Stimulated activated naive B cell treated with anti-CD40 and anti-IgM and Interleukin-4, amounts not matched to agents 10 μg/mL and 1 μg/mL and 100 μg/mL, for 72 hours (primary cell): ENCODE data around the gene HADHA.
"Not testable (repeated sequence)": the region's sequence is repeated elsewhere in the genome, so short reads cannot be mapped to it uniquely, and the experiment has no call there.

Source experiments
- ATAC-seq, 2 donors: fragments of 150-1000 bp; cut with Tn5 transposase; replicated peaks; 2 replicates each; pipeline ENCODE4 v1.10.0; 2021; ENCODE audit warnings: moderate library complexity in 1 of 2
- DNase-seq: peaks from one replicate; pipeline ENCODE4 v3.0.0; 2021
- H3K27ac Mint-ChIP-seq: one replicate; pipeline ENCODE4 v1.8.0; 2022; ENCODE audit warnings: mild to moderate bottlenecking, mixed read lengths
- H3K27me3 Mint-ChIP-seq, 2 donors: one replicate each; pipeline ENCODE4 v1.8.0; 2022; ENCODE audit warnings: mixed read lengths in 2 of 2
- H3K36me3 Mint-ChIP-seq, 2 donors: one replicate each; pipeline ENCODE4 v1.8.0; 2022; ENCODE audit warnings: mixed read lengths in 2 of 2, mild to moderate bottlenecking in 1 of 2
- H3K4me1 Mint-ChIP-seq, 2 donors: one replicate each; pipeline ENCODE4 v1.8.0; 2022; ENCODE audit warnings: mixed read lengths in 2 of 2, mild to moderate bottlenecking in 1 of 2
- H3K4me3 Mint-ChIP-seq, 2 donors: one replicate each; pipeline ENCODE4 v1.8.0; 2022; ENCODE audit warnings: mild to moderate bottlenecking in 2 of 2, mixed read lengths in 2 of 2, moderate library complexity in 1 of 2
- H3K9me3 Mint-ChIP-seq, 2 donors: one replicate each; pipeline ENCODE4 v1.8.0; 2022; ENCODE audit warnings: mixed read lengths in 2 of 2, mild to moderate bottlenecking in 1 of 2

The HADHA gene

GRCh38 chr2:26172189-26172870 is 72.1 kb downstream of the HADHA start:
- peak overlapping the region; percentile 85 to 88 for H3K4me3 Mint-ChIP-seq
- ATAC-seq (no peak), DNase-seq (no peak)
- peaks cover 15 to 18% of the 10 kb centered on the region in 2 donors for H3K4me1 Mint-ChIP-seq
- H3K27me3 Mint-ChIP-seq: peaks cover 47 to 48% of the 10 kb centered on the region in 2 donors
- H3K27ac Mint-ChIP-seq: peak overlapping the region; percentile 56
- peaks cover 0 to 1% of the 10 kb centered on the region in 2 donors for H3K9me3 Mint-ChIP-seq
- H3K36me3 Mint-ChIP-seq: peaks cover 6% of the 10 kb centered on the region in 2 donors

- H3K27ac Mint-ChIP-seq: no peak overlapping the region
- H3K36me3 Mint-ChIP-seq: peaks cover 6% of the 10 kb centered on the region in 2 donors
These were observed 73.6 kb downstream of the HADHA start for GRCh38 chr2:26170795-26171194.

GRCh38 chr2:26169681-26170414 is 74.6 kb downstream of the HADHA start:
- Mint-ChIP-seq H3K4me3 (no peak overlapping the region), H3K9me3 (peaks cover 0 to 1% of the 10 kb centered on the region in 2 donors), H3K27me3 (peaks cover 31 to 33% of the 10 kb centered on the region in 2 donors), H3K4me1 (peaks cover 13 to 18% of the 10 kb centered on the region in 2 donors), H3K27ac (no peak overlapping the region), H3K36me3 (peaks cover 6% of the 10 kb centered on the region in 2 donors)
- ATAC-seq (no peak), DNase-seq (no peak)

More at GRCh38 chr2:26170795-26171194, 73.6 kb downstream of the HADHA start:
- H3K4me3 Mint-ChIP-seq: no peak overlapping the region
- peaks cover 15 to 18% of the 10 kb centered on the region in 2 donors for H3K4me1 Mint-ChIP-seq
- ATAC-seq: no peak
- DNase-seq: no peak
- peaks cover 0 to 1% of the 10 kb centered on the region in 2 donors for H3K9me3 Mint-ChIP-seq
- peaks cover 39 to 42% of the 10 kb centered on the region in 2 donors for H3K27me3 Mint-ChIP-seq

GRCh38 chr2:26169226-26169625 is 75.2 kb downstream of the HADHA start:
- Mint-ChIP-seq H3K27ac (no peak overlapping the region), H3K4me3 (no peak overlapping the region), H3K36me3 (peaks cover 6% of the 10 kb centered on the region in 2 donors), H3K27me3 (peaks cover 25 to 27% of the 10 kb centered on the region in 2 donors), H3K9me3 (peaks cover 0 to 1% of the 10 kb centered on the region in 2 donors), H3K4me1 (peaks cover 10 to 15% of the 10 kb centered on the region in 2 donors)
- DNase-seq (no peak), ATAC-seq (no peak)

GRCh38 chr2:26168785-26169184 is 75.6 kb downstream of the HADHA start:
- no peak overlapping the region for H3K4me3 Mint-ChIP-seq
- H3K4me1 Mint-ChIP-seq: peaks cover 10 to 12% of the 10 kb centered on the region in 2 donors
- ATAC-seq (no peak), DNase-seq (no peak)
- H3K27me3 Mint-ChIP-seq: peaks cover 23% of the 10 kb centered on the region in 2 donors
- H3K9me3 Mint-ChIP-seq: peaks cover 0 to 1% of the 10 kb centered on the region in 2 donors
- H3K36me3 Mint-ChIP-seq: peaks cover 6% of the 10 kb centered on the region in 2 donors
- H3K27ac Mint-ChIP-seq: no peak overlapping the region

- H3K36me3 Mint-ChIP-seq, ATAC-seq: not testable (repeated sequence)
These were observed 77.9 kb downstream of the HADHA start for GRCh38 chr2:26166541-26166940.

GRCh38 chr2:26165403-26165802 is 79.0 kb downstream of the HADHA start:
- Mint-ChIP-seq H3K27ac (no peak overlapping the region), H3K36me3 (peaks cover 0 to under 1% of the 10 kb centered on the region in 2 donors), H3K4me3 (no peak overlapping the region), H3K27me3 (peaks cover 0 to 2% of the 10 kb centered on the region in 2 donors), H3K9me3 (peaks cover 0 to under 1% of the 10 kb centered on the region in 2 donors), H3K4me1 (no peaks in the 10 kb centered on the region)
- ATAC-seq: no peak
- no peak for DNase-seq

More at GRCh38 chr2:26166541-26166940, 77.9 kb downstream of the HADHA start:
- not testable (repeated sequence) for H3K27me3 Mint-ChIP-seq, H3K4me1 Mint-ChIP-seq, H3K4me3 Mint-ChIP-seq, H3K9me3 Mint-ChIP-seq, H3K27ac Mint-ChIP-seq, DNase-seq

- H3K4me3 Mint-ChIP-seq: no peak overlapping the region
- H3K9me3 Mint-ChIP-seq: peaks cover 0 to 3% of the 10 kb centered on the region in 2 donors
- peaks cover 2 to 3% of the 10 kb centered on the region in 2 donors for H3K36me3 Mint-ChIP-seq
- peaks cover 0 to 5% of the 10 kb centered on the region in 2 donors for H3K27me3 Mint-ChIP-seq
- ATAC-seq (no peak), DNase-seq (no peak)
- H3K27ac Mint-ChIP-seq: no peak overlapping the region
- H3K4me1 Mint-ChIP-seq: peaks cover 0 to 3% of the 10 kb centered on the region in 2 donors
These were observed 79.7 kb downstream of the HADHA start for GRCh38 chr2:26164641-26165211.

GRCh38 chr2:26164231-26164630 is 80.2 kb downstream of the HADHA start:
- peaks cover 2 to 3% of the 10 kb centered on the region in 2 donors for H3K36me3 Mint-ChIP-seq
- peaks cover 0 to 5% of the 10 kb centered on the region in 2 donors for H3K4me1 Mint-ChIP-seq
- peaks cover 0 to 3% of the 10 kb centered on the region in 2 donors for H3K9me3 Mint-ChIP-seq
- peaks cover 0 to 5% of the 10 kb centered on the region in 2 donors for H3K27me3 Mint-ChIP-seq
- ATAC-seq: no peak
- no peak overlapping the region for H3K27ac Mint-ChIP-seq
- no peak for DNase-seq
- H3K4me3 Mint-ChIP-seq: no peak overlapping the region

GRCh38 chr2:26162963-26163362 is 81.5 kb downstream of the HADHA start:
- ATAC-seq: no peak
- no peak overlapping the region for H3K27ac Mint-ChIP-seq

GRCh38 chr2:26161926-26162325 is 82.5 kb downstream of the HADHA start:
- Mint-ChIP-seq H3K4me3 (no peak overlapping the region), H3K4me1 (peaks cover 0 to 5% of the 10 kb centered on the region in 2 donors), H3K27me3 (peaks cover 0 to 5% of the 10 kb centered on the region in 2 donors), H3K9me3 (peaks cover 2 to 3% of the 10 kb centered on the region in 2 donors), H3K36me3 (peaks cover 2 to 3% of the 10 kb centered on the region in 2 donors), H3K27ac (no peak overlapping the region)
- DNase-seq (no peak), ATAC-seq (no peak)

More at GRCh38 chr2:26162963-26163362, 81.5 kb downstream of the HADHA start:
- Mint-ChIP-seq H3K36me3 (peaks cover 2 to 3% of the 10 kb centered on the region in 2 donors), H3K4me1 (peaks cover 0 to 5% of the 10 kb centered on the region in 2 donors), H3K4me3 (no peak overlapping the region), H3K27me3 (peaks cover 0 to 5% of the 10 kb centered on the region in 2 donors), H3K9me3 (peaks cover 0 to 3% of the 10 kb centered on the region in 2 donors)
- no peak for DNase-seq

GRCh38 chr2:26157580-26157979 is 86.9 kb downstream of the HADHA start:
- Mint-ChIP-seq H3K27ac (no peak overlapping the region), H3K27me3 (peaks cover 0 to 5% of the 10 kb centered on the region in 2 donors), H3K9me3 (peaks cover 3 to 4% of the 10 kb centered on the region in 2 donors), H3K4me3 (no peak overlapping the region), H3K4me1 (peaks cover 0 to 5% of the 10 kb centered on the region in 2 donors), H3K36me3 (peaks cover 2 to 3% of the 10 kb centered on the region in 2 donors)
- no peak for ATAC-seq
- DNase-seq: no peak

- H3K27me3 Mint-ChIP-seq: peaks cover 14 to 17% of the 10 kb centered on the region in 2 donors
- DNase-seq (no peak), ATAC-seq (no peak)
- no peak overlapping the region for H3K27ac Mint-ChIP-seq
- no peak overlapping the region for H3K4me3 Mint-ChIP-seq
- H3K4me1 Mint-ChIP-seq: peaks cover 0 to 2% of the 10 kb centered on the region in 2 donors
- H3K9me3 Mint-ChIP-seq: peaks cover 0 to 1% of the 10 kb centered on the region in 2 donors
- H3K36me3 Mint-ChIP-seq: peaks cover 0 to 1% of the 10 kb centered on the region in 2 donors
These were observed 94.2 kb downstream of the HADHA start for GRCh38 chr2:26150243-26150642.

- Mint-ChIP-seq H3K9me3 (no peaks in the 10 kb centered on the region), H3K4me3 (no peak overlapping the region), H3K27ac (no peak overlapping the region), H3K36me3 (peaks cover 0 to 1% of the 10 kb centered on the region in 2 donors), H3K27me3 (peaks cover 14 to 17% of the 10 kb centered on the region in 2 donors), H3K4me1 (peaks cover 0 to 7% of the 10 kb centered on the region in 2 donors)
- ATAC-seq (no peak), DNase-seq (no peak)
These were observed 95.9 kb downstream of the HADHA start for GRCh38 chr2:26148501-26148900.
